ENCODE data around the gene TGIF1. TPM values are rescaled to one million over a fixed set of nuclear protein-coding genes. Genes with fewer than 3 reads are reported as not detected.
A peak's percentile ranks its signal among the peaks of the same experiment; 100 is the strongest.
"Not testable (repeated sequence)": the region's sequence is repeated elsewhere in the genome, so short reads cannot be mapped to it uniquely, and the experiment has no call there.

Gene TGIF1
- total RNA-seq, 1 donor from 2014 or later, result 45.8 TPM

DNA sequence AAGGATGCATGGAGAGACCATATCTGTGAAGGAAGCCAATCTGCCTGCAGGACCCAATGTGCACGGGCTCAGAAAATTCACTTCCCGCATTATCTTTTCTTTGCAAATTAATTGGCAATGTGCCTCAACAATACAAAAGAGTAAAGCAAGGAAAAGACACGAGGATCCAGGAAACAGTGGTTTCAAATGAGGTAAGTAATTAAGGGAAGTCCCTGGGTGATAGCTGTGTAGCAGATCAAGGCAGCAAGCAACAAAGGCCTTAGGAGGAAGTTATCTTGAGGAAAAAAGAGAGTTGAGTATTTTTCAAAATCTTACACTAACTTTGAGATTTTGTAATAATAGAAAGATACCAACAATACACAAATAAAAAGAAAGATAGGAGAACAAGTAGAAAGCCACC is 44.3 kb upstream of the TGIF1 start:
- no peak for ATAC-seq

DNA sequence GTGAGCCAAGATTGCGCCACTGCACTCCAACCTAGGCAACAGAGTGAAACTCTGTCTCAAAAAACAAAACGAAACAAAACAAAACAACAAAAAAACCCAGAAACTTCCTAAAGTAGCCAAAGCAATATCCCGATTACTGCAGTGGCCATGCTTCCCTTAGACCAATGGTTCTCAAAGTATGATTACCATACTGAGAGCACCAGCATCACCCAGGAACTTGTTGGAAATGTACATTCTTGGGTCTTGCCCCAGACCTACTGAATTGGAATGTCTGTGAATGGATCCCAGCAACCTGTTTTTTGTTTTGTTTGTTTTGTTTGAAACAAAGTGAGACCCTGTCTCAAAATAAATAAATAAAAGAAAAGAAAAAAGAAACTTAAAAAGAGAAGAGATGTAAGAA is 41.9 kb upstream of the TGIF1 start:
- intact Hi-C loops (cut with DNase I), result no loop called here
- no peak for TF ChIP-seq CTCF (IDR thresholded peaks at IDR 0.05)

More for the DNA sequence above, 44.3 kb upstream of the TGIF1 start:
- Histone ChIP-seq H3K27ac (no peak overlapping the region), H3K27me3 (ENCODE audit: low read depth) (no peaks in the 10 kb centered on the region), H3K4me3 (no peak overlapping the region), H3K4me1 (no peaks in the 10 kb centered on the region), H3K36me3 (no peaks in the 10 kb centered on the region), H3K9me3 (peaks cover 1% of the 10 kb centered on the region)
- no peak for TF ChIP-seq CTCF (IDR thresholded peaks at IDR 0.05)
- intact Hi-C loops (cut with DNase I), result no loop called here
- no peak for DNase-seq

DNA sequence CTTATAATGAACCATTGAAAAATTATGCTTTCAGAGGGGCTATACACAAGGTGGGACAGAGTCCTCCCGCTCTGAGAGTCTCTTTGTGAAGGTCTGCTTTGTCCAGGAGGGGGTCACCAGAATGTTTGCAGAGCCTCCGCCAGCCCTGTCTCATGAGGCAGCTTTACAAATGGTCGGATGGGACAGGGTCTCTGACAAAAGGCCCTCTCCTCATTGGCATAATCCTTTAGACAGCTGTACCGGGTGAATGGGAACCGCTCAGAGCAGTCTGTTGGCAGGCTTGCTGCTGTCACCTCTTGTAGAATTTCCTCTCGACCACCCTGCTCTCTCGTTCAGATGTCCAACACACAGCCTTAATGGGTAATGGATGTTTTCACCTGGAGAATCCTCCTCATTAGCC is 40.2 kb upstream of the TGIF1 start:
- Histone ChIP-seq H3K4me3 (no peak overlapping the region), H3K27me3 (ENCODE audit: low read depth) (no peaks in the 10 kb centered on the region), H3K36me3 (no peaks in the 10 kb centered on the region), H3K27ac (no peak overlapping the region), H3K9me3 (no peaks in the 10 kb centered on the region), H3K4me1 (no peaks in the 10 kb centered on the region)
- no peak for DNase-seq
- intact Hi-C loops (cut with DNase I), result no loop called here
- no peak for TF ChIP-seq CTCF (IDR thresholded peaks at IDR 0.05)
- no peak for ATAC-seq

More for the DNA sequence above, 41.9 kb upstream of the TGIF1 start:
- DNase-seq (no peak), ATAC-seq (no peak)
- Histone ChIP-seq H3K4me3 (no peak overlapping the region), H3K27me3 (ENCODE audit: low read depth) (no peaks in the 10 kb centered on the region), H3K36me3 (no peaks in the 10 kb centered on the region), H3K4me1 (no peaks in the 10 kb centered on the region), H3K9me3 (no peaks in the 10 kb centered on the region), H3K27ac (no peak overlapping the region)

DNA sequence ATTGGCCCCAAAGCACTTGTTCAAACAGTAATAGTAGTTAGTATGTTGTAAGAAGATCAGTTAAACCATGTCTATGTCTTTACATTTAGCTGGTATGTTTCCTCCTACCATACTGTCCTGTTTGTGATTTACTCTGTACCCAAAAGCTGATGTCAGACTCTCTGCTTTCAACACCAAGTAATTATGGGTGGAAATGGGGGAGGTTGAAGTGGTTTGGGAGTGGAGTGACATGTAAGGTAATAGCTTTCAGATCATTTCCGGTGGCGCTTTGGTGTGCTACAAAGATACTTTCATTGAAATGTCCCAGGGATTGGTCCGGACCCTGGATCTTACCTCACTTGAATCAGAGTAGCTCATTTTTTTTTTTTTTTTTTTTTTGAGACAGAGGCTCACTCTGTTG is 39.7 kb upstream of the TGIF1 start:
- no peaks in the 10 kb centered on the region for H3K27me3 ChIP-seq (ENCODE audit: low read depth)
- no peaks in the 10 kb centered on the region for H3K4me1 ChIP-seq
- TF ChIP-seq CTCF (IDR thresholded peaks at IDR 0.05), result no peak
- intact Hi-C loops (cut with DNase I), result no loop called here
- no peak overlapping the region for H3K27ac ChIP-seq
- H3K36me3 ChIP-seq, result no peaks in the 10 kb centered on the region
- no peak for DNase-seq
- ATAC-seq, result no peak
- no peaks in the 10 kb centered on the region for H3K9me3 ChIP-seq
- H3K4me3 ChIP-seq, result no peak overlapping the region

GRCh38 chr18:3410876-3411275 is 39.1 kb upstream of the TGIF1 start:
- H3K4me3 ChIP-seq; intact Hi-C loops (cut with DNase I); ATAC-seq; H3K27ac ChIP-seq; DNase-seq; H3K36me3 ChIP-seq; H3K4me1 ChIP-seq; H3K27me3 ChIP-seq (ENCODE audit: low read depth); H3K9me3 ChIP-seq: not testable (repeated sequence)

GRCh38 chr18:3411327-3411726 is 38.6 kb upstream of the TGIF1 start:
- no peak for DNase-seq
- Histone ChIP-seq H3K4me1 (no peaks in the 10 kb centered on the region), H3K27me3 (ENCODE audit: low read depth) (no peaks in the 10 kb centered on the region), H3K9me3 (no peaks in the 10 kb centered on the region), H3K4me3 (peak overlapping the region; percentile 43), H3K36me3 (no peaks in the 10 kb centered on the region), H3K27ac (peak overlapping the region; percentile 32)
- intact Hi-C loops (cut with DNase I), result no loop called here
- no peak for ATAC-seq
- no peak for TF ChIP-seq CTCF (IDR thresholded peaks at IDR 0.05)
